K562 (cell line): ENCODE measurements around the gene YPEL2. TPM values are rescaled to one million over a fixed set of nuclear protein-coding genes. Genes with fewer than 3 reads are reported as not detected.

Source experiments
- ATAC-seq: fragments of 200-7000 bp; cut with Tn5 transposase; 3 replicates; pipeline ENCODE4 v1.9.1; 2020; ENCODE audit warnings: moderate library complexity
- BruUV-seq: library from RNA; stranded (reverse); fragments of 400-500 nt; replicated peaks from 2 replicates; lab custom pipeline; 2021; lab: Mats Ljungman, UMichigan
- CTCF ChIA-PET: fragments of 300-600 bp; formaldehyde crosslinking; extraction: SDS; loops from one replicate; lab custom pipeline; 2021; ENCODE audit warnings: low intra/inter-chr PET ratio; lab: Yijun Ruan, JAX
- POLR2A ChIA-PET: fragments of 300-600, 350-650 bp; sonication (Branson Sonifier 250); formaldehyde crosslinking; extraction: SDS; loops from one replicate; lab custom pipeline; 2021; ENCODE audit warnings: antibody characterized with exemption, inconsistent platforms; lab: Yijun Ruan, JAX
- DNase-seq, 4 experiments: peaks; one replicate each; pipeline versions ENCODE4 v3.0.0 to v3.0.0-alpha.2; 2011 to 2018; ENCODE audit warnings: low spot score in 3 of 4, mixed read lengths in 3 of 4; ENCODE audit errors: extremely low read depth in 1 of 4
- FAIRE-seq: peaks from 2 replicates; lab custom pipeline; 2011; peaks lifted over from hg19 to GRCh38; lab: Jason Lieb, UNC
- H2AFZ ChIP-seq: 2 replicates; pipeline ENCODE4 v1.6.0; 2011; ENCODE audit warnings: low read depth, low read length, control low read depth, inconsistent platforms
- H3K27ac ChIP-seq: fragments of 200-600 bp; 3 replicates; pipeline ENCODE4 v1.8.0; 2011; ENCODE audit warnings: low read depth, mild to moderate bottlenecking, control low read depth, inconsistent platforms, low read length, moderate library complexity, mixed read lengths; ENCODE audit errors: extremely low read depth
- H3K27me3 ChIP-seq, 2 experiments: fragments of 300-600 bp in 1 of 2; 2 replicates in 1 of 2; 3 replicates in 1 of 2; pipeline versions ENCODE4 v1.6.0 to v1.8.0; 2011; ENCODE audit warnings: inconsistent platforms in 2 of 2, low read length in 2 of 2, mild to moderate bottlenecking in 1 of 2, mixed read lengths in 1 of 2, moderate library complexity in 1 of 2; ENCODE audit not compliant: control insufficient read depth in 2 of 2, insufficient read depth in 2 of 2
- H3K36me3 ChIP-seq: fragments of 300-600 bp; 3 replicates; pipeline ENCODE4 v1.8.0; 2011; ENCODE audit warnings: mild to moderate bottlenecking, low read length, inconsistent platforms; ENCODE audit not compliant: control insufficient read depth, insufficient read depth
- H3K4me1 ChIP-seq, 2 experiments: fragments of 200-600 bp in 1 of 2; replicated peaks in 1 of 2; 2 replicates in 1 of 2; 3 replicates in 1 of 2; pipeline versions ENCODE4 v1.5.1 to v1.8.0; 2011; ENCODE audit warnings: inconsistent platforms in 2 of 2, low read length in 2 of 2, mild to moderate bottlenecking in 1 of 2, mixed read lengths in 1 of 2, moderate library complexity in 1 of 2; ENCODE audit not compliant: control insufficient read depth in 2 of 2, insufficient read depth in 2 of 2
- H3K4me2 ChIP-seq: 2 replicates; pipeline ENCODE4 v1.6.1; 2011; ENCODE audit warnings: low read length, control low read depth, inconsistent platforms, mixed read lengths; ENCODE audit not compliant: insufficient read depth
- H3K4me3 ChIP-seq: fragments of 200-600 bp; sonication (generic), shearing (Covaris generic); 2 replicates; pipeline ENCODE4 v1.5.1; 2016; ENCODE audit warnings: control low read depth, inconsistent platforms
- H3K79me2 ChIP-seq: fragments of 200-600 bp; 3 replicates; pipeline ENCODE4 v1.8.0; 2011; ENCODE audit warnings: low read length, inconsistent platforms; ENCODE audit not compliant: control insufficient read depth, insufficient read depth
- H3K9ac ChIP-seq, 2 experiments: 2 replicates each; pipeline versions ENCODE4 v1.6.0 to v1.6.1; 2011; ENCODE audit warnings: low read depth in 2 of 2, low read length in 2 of 2, control low read depth in 1 of 2, inconsistent platforms in 1 of 2, mild to moderate bottlenecking in 1 of 2, mixed read lengths in 1 of 2; ENCODE audit not compliant: insufficient read depth in 1 of 2
- H3K9me1 ChIP-seq: one replicate; pipeline ENCODE4 v1.6.0; 2011; ENCODE audit warnings: inconsistent platforms, mild to moderate bottlenecking, low read length, moderate library complexity; ENCODE audit not compliant: control insufficient read depth, insufficient read depth
- H3K9me3 ChIP-seq: replicated peaks from 2 replicates; pipeline ENCODE4 v1.5.1; 2011; ENCODE audit warnings: low read depth, low read length, inconsistent platforms; ENCODE audit not compliant: control insufficient read depth, insufficient read depth
- H4K20me1 ChIP-seq: replicated peaks from 2 replicates; pipeline ENCODE4 v1.6.1; 2011; ENCODE audit warnings: low read length, inconsistent platforms, mixed read lengths; ENCODE audit not compliant: control insufficient read depth, insufficient read depth
- FOXJ3 ChIP-seq: sonication (generic); formaldehyde crosslinking; IDR thresholded peaks from 2 replicates; pipeline ENCODE4 v1.4.0; 2020; ENCODE audit warnings: mild to moderate bottlenecking, missing genetic modification reagents
- LEF1 ChIP-seq: fragments of 450-650 bp; IDR thresholded peaks from 2 replicates; pipeline ENCODE4 v1.6.1; 2016; ENCODE audit warnings: mild to moderate bottlenecking
- RBM34 ChIP-seq: fragments of 200-400 bp; formaldehyde crosslinking; IDR thresholded peaks from 2 replicates; pipeline ENCODE4 v1.6.1; 2018; ENCODE audit warnings: low read length, borderline replicate concordance; ENCODE audit not compliant: insufficient read depth
- SAFB2 ChIP-seq: fragments of 200-400 bp; formaldehyde crosslinking; IDR thresholded peaks from 2 replicates; pipeline ENCODE4 v1.6.1; 2018; ENCODE audit warnings: borderline replicate concordance, low read length, low read depth, moderate library complexity; ENCODE audit not compliant: severe bottlenecking
- TFAP4 ChIP-seq: sonication (generic); formaldehyde crosslinking; IDR thresholded peaks from 2 replicates; pipeline ENCODE4 v1.8.0; 2022; ENCODE audit warnings: missing genetic modification reagents, mild to moderate bottlenecking, moderate library complexity, borderline replicate concordance
- ZBTB17 ChIP-seq: fragments of 450-650 bp; formaldehyde crosslinking; IDR thresholded peaks from 2 replicates; pipeline ENCODE4 v1.4.0; 2020; ENCODE audit warnings: mild to moderate bottlenecking
- WGBS: fragments of 100-300 bp; shearing (Covaris generic); methylation state at CpG from one replicate; pipeline ENCODE4 v1.1.6; 2016; ENCODE audit warnings: low coverage, mixed read lengths; ENCODE audit not compliant: insufficient coverage; ENCODE audit errors: missing lambda C conversion rate; 5-methylcytosine and 5-hydroxymethylcytosine counted together
- in situ Hi-C: fragments of 300-500 bp; cut with MboI; formaldehyde crosslinking; loops from 4 replicates; pipeline ENCODE4 v1.15.0; 2018; ENCODE audit warnings: inconsistent platforms, mixed read lengths
- intact Hi-C: fragments of 100-400 bp; cut with micrococcal nuclease; formaldehyde crosslinking; loops from 2 replicates; pipeline ENCODE4 v1.14.2; 2022
- polyA plus RNA-seq, 8 experiments: library from polyadenylated mRNA; depleted of rRNA in 4 of 8; stranded (reverse) in 5 of 8; unstranded in 3 of 8; fragments of >200 nt; fragmentation: Nextera tagmentation in 2 of 8; fragmentation: Illumina TruSeq in 1 of 8; extraction: Ambion mirVana in 2 of 8; extraction: Trizol in 1 of 8; gene quantifications; 2 replicates each; pipeline versions ENCODE4 v1.2.1 to v1.2.3, GENCODE V29; 2011 to 2014; ENCODE audit warnings: inconsistent platforms in 1 of 8, missing spikeins in 1 of 8
- total RNA-seq, 7 experiments: library from RNA; depleted of rRNA in 6 of 7; stranded (reverse); fragments of >200 nt in 6 of 7; fragmentation: Illumina TruSeq in 2 of 7; extraction: Trizol in 2 of 7; gene quantifications; 2 replicates each; pipeline versions ENCODE4 v1.2.1 to v1.2.3, GENCODE V29; 2011 to 2021; ENCODE audit warnings: low replicate concordance in 1 of 7

YPEL2 gene
- total and polyA plus RNA-seq, 9 of the 15 experiments (the other 6 are each of a cell fraction or from before 2014, with no cell fraction given) = 0.11 to 2.4 (median 0.47) TPM

- Histone ChIP-seq H3K36me3 (no peaks in the 10 kb centered on the region), H3K27ac (no peak overlapping the region), H3K9me1 (no peaks in the 10 kb centered on the region), H3K4me1 (peaks cover under 1 to 2% of the 10 kb centered on the region in 2 experiments; a peak in 1 of 5 replicates), H3K9ac (no peak overlapping the region), H3K4me3 (no peak overlapping the region), H4K20me1 (no peaks in the 10 kb centered on the region), H3K27me3 (peaks cover 2 to 16% of the 10 kb centered on the region in 2 experiments; a peak in 2 of 5 replicates), H2AFZ (no peak overlapping the region), H3K9me3 (no peaks in the 10 kb centered on the region), H3K4me2 (no peak overlapping the region), H3K79me2 (no peaks in the 10 kb centered on the region)
- BruUV-seq = no TSS peak
- 28% methylated on average over 4 of the region's 7 CpGs for WGBS
- POLR2A ChIA-PET = no interaction called here
- ATAC-seq (no peak), DNase-seq (no peak), FAIRE-seq (no peak)
- in situ Hi-C loops (no loop called here), intact Hi-C loops (no loop called here)
- CTCF ChIA-PET = no interaction called here
- TF ChIP-seq LEF1 = no peak
- TF ChIP-seq ZBTB17 = no peak
- TF ChIP-seq SAFB2 = no peak
- peak; percentile 27; the same call in 1 of the 2 replicates for TF ChIP-seq TFAP4 (CRISPR knock-in tag)
- TF ChIP-seq FOXJ3 = no peak
- TF ChIP-seq RBM34 = no peak
Observed at GRCh38 chr17:59392973-59393679, 61.7 kb downstream of the YPEL2 start.
